Endothelial cell of hepatic sinusoid (primary cell): ENCODE results near the gene SEPHS1.
"Not testable (repeated sequence)": the region's sequence is repeated elsewhere in the genome, so short reads cannot be mapped to it uniquely, and the experiment has no call there.

Source experiments
- in situ Hi-C: cut with HindIII; loops from 2 replicates; pipeline ENCODE4 v1.10.0; 2017; ENCODE audit warnings: low sequenced_read_pairs

The SEPHS1 gene

GRCh38 chr10:13291821-13292773 lies 56.0 kb downstream of the SEPHS1 start:
- in situ Hi-C loops, result no loop called here

- in situ Hi-C loops, result no loop called here
Observed at GRCh38 chr10:13291061-13291460, 57.0 kb downstream of the SEPHS1 start.

GRCh38 chr10:13284050-13284449 lies 64.0 kb downstream of the SEPHS1 start:
- in situ Hi-C loops, result no loop called here

GRCh38 chr10:13282348-13282747 lies 65.7 kb downstream of the SEPHS1 start:
- in situ Hi-C loops, result not testable (repeated sequence)

DNA sequence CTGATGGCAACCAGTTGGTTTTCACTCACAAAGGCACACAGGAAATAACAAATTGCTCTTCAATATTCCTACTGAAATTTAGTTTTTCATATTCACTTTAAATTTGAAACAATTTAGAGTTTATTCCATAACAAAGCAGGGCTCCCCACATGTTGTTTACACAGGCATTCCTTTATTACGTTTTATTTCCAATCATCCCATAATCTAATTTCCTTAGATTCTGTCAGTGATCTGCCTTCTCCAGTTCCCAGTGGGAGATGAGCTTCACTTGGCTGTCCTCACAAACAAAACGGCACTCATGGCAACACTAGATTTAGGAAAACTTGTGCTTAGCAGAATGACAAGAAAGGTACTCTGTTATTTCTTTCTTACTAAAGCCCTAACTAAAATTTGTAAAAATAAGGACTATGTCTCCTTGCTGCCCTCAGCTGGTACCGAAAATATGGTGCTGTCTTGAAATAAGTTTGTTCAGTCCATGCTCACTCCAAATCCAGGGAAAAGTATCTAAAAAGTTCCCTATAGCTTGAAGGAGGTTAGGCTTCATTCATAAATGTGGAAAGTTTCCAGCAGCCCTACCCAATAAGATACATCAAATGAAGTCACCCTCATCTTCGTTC lies 71.2 kb downstream of the SEPHS1 start:
- in situ Hi-C loops, result loop anchor here (5.0 kb wide), 1 partner anchor 55 kb away; no protein-coding TSS in a partner anchor

- in situ Hi-C loops, result loop anchor here (5.0 kb wide), 1 partner anchor 54 kb away; no protein-coding TSS in a partner anchor
Observed at GRCh38 chr10:13276146-13276545, 71.9 kb downstream of the SEPHS1 start.

- in situ Hi-C loops, result no loop called here
Observed at GRCh38 chr10:13272164-13272571, 75.9 kb downstream of the SEPHS1 start.

DNA sequence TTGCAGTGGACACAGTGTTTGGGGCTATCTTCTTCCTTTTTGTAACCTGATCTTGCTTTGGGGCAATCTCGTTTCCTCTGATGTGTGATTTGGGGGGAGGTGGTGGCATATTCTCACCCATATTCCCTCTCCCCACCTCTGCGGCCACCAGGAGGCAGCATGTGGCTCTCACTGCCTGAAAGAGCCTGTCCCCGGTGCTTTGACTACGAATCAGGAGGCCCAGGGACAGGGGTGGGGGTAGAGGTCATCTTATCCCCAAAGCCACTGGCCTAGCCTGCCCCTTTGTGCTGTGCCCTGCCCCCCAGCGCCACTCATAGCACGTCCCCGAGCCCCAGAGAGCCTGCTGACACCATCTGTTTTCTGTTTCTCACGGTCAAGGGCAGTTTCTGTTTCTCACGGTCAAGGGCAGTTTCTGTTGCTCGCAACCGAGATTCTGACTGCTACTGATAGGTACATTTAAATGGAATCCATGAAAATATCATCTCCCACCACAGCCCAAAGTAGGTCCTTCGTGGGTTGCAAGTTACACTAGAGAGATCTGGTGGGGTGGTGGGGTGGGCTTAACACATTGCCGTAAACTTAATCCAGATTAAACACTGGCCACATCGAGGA lies 76.4 kb downstream of the SEPHS1 start:
- in situ Hi-C loops, result no loop called here

DNA sequence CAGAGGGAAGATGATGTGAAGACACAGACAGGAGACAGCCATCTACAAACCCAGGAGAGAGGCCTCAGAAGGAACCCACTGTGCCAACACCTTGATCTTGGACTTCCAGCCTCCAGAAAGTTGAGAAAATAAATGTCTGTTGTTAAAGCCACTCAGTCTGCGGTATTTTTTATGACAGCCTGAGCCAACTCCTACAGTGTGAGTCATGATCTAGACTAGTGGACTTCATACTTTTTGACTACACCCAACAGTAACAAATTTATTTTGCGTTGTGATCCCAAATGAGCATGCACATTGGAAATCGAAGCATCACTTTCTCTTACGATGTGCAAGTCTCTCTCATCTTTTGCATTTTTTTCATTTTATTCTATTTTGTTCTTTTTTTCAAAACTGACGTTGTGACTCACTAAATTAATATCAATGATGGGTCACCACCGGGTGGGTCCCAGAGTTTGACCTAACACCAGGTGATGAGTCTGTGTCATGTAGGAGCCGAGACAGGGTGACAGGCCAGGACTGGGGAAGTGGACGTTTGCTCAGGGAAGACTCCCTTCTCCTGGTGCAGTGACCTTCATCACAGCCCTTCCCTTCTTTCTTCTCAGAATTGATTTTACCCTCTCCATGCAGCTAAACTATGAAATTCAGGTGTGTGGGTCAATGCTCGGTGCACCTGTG lies 77.1 kb downstream of the SEPHS1 start:
- in situ Hi-C loops, result no loop called here

DNA sequence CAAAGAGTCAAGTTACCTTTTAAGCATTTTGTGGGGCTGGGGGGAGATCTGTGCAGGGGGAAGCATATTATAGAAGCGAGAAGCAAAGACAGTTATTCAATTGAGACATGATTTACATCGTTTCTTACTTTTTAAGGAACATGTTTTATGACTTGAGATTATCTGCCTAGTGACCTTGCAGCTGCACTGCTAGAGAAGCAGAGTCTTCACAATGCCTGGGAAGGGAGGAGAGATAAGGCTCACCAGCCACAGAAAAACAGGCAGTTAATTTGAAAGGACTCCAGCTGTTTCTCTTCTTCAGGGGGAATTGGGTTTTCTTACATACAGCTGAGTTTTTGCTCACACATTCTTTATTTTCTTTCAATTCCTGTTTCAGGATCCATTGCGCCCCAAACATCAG lies 79.3 kb downstream of the SEPHS1 start:
- in situ Hi-C loops, result no loop called here

GRCh38 chr10:13268310-13268709 lies 79.8 kb downstream of the SEPHS1 start:
- in situ Hi-C loops, result no loop called here
